Dendritic cell treated with granulocyte-macrophage colony-stimulating factor and Interleukin-4, amounts not matched to agents 40 ng/mL and 50 ng/mL, for 4 days (primary cell): ENCODE measurements around the gene NRXN2.
"Not testable (repeated sequence)": the region's sequence is repeated elsewhere in the genome, so short reads cannot be mapped to it uniquely, and the experiment has no call there.

Experiments used
- H3K27ac Mint-ChIP-seq: one replicate; pipeline ENCODE4 v1.8.0; 2022; ENCODE audit warnings: mild to moderate bottlenecking, mixed read lengths
- H3K27me3 Mint-ChIP-seq: one replicate; pipeline ENCODE4 v1.8.0; 2022; ENCODE audit warnings: mild to moderate bottlenecking, mixed read lengths
- H3K36me3 Mint-ChIP-seq: one replicate; pipeline ENCODE4 v1.8.0; 2022; ENCODE audit warnings: low read depth, mixed read lengths
- H3K4me1 Mint-ChIP-seq: one replicate; pipeline ENCODE4 v1.8.0; 2022; ENCODE audit warnings: low read depth, mixed read lengths
- H3K4me3 Mint-ChIP-seq: one replicate; pipeline ENCODE4 v1.8.0; 2022; ENCODE audit warnings: mild to moderate bottlenecking, moderate library complexity, mixed read lengths
- H3K9me3 Mint-ChIP-seq: one replicate; pipeline ENCODE4 v1.8.0; 2022; ENCODE audit warnings: mixed read lengths
- intact Hi-C: fragments of 100-400 bp; cut with micrococcal nuclease; formaldehyde crosslinking; loops from one replicate; pipeline ENCODE4 v1.15.0; 2022

Gene NRXN2

GRCh38 chr11:64595922-64596321 is 127.1 kb downstream of the NRXN2 start:
- intact Hi-C loops, H3K27me3 Mint-ChIP-seq, H3K4me3 Mint-ChIP-seq: not testable (repeated sequence)

GRCh38 chr11:64594159-64594939 is 128.6 kb downstream of the NRXN2 start:
- Mint-ChIP-seq H3K4me3 (no peak overlapping the region), H3K4me1 (no peaks in the 10 kb centered on the region), H3K27me3 (peaks cover 3% of the 10 kb centered on the region), H3K9me3 (peaks cover 3% of the 10 kb centered on the region), H3K27ac (no peak overlapping the region), H3K36me3 (no peaks in the 10 kb centered on the region)
- intact Hi-C loops, result no loop called here

More at GRCh38 chr11:64595922-64596321, 127.1 kb downstream of the NRXN2 start:
- H3K27ac Mint-ChIP-seq, H3K36me3 Mint-ChIP-seq, H3K4me1 Mint-ChIP-seq, H3K9me3 Mint-ChIP-seq: not testable (repeated sequence)

GRCh38 chr11:64593156-64594105 is 129.6 kb downstream of the NRXN2 start:
- Mint-ChIP-seq H3K27me3 (peaks cover 5% of the 10 kb centered on the region), H3K4me1 (no peaks in the 10 kb centered on the region), H3K9me3 (peaks cover 12% of the 10 kb centered on the region), H3K36me3 (no peaks in the 10 kb centered on the region), H3K27ac (no peak overlapping the region), H3K4me3 (no peak overlapping the region)
- intact Hi-C loops, result no loop called here

GRCh38 chr11:64592656-64593055 is 130.3 kb downstream of the NRXN2 start:
- intact Hi-C loops, result no loop called here
- H3K4me3 Mint-ChIP-seq, result no peak overlapping the region
- H3K9me3 Mint-ChIP-seq, result peaks cover 20% of the 10 kb centered on the region
- no peak overlapping the region for H3K27ac Mint-ChIP-seq
- peaks cover 5% of the 10 kb centered on the region for H3K27me3 Mint-ChIP-seq
- no peaks in the 10 kb centered on the region for H3K36me3 Mint-ChIP-seq
- no peaks in the 10 kb centered on the region for H3K4me1 Mint-ChIP-seq

- Mint-ChIP-seq H3K4me1 (no peaks in the 10 kb centered on the region), H3K27ac (no peak overlapping the region), H3K27me3 (peaks cover 4% of the 10 kb centered on the region), H3K9me3 (peaks cover 21% of the 10 kb centered on the region), H3K36me3 (no peaks in the 10 kb centered on the region), H3K4me3 (no peak overlapping the region)
- intact Hi-C loops, result no loop called here
Observed at GRCh38 chr11:64592234-64592615, 130.8 kb downstream of the NRXN2 start.

GRCh38 chr11:64591257-64592233 is 131.5 kb downstream of the NRXN2 start:
- Mint-ChIP-seq H3K36me3 (no peaks in the 10 kb centered on the region), H3K27ac (no peak overlapping the region), H3K4me1 (peaks cover 2% of the 10 kb centered on the region), H3K4me3 (no peak overlapping the region), H3K27me3 (peaks cover 4% of the 10 kb centered on the region), H3K9me3 (peaks cover 21% of the 10 kb centered on the region)
- intact Hi-C loops, result no loop called here

GRCh38 chr11:64590763-64591221 is 132.2 kb downstream of the NRXN2 start, which contains the start of gene SLC22A12:
Gene SLC22A12, plus strand, starts transcription at chr11:64591220. Its CDS starts 337 bp downstream, at chr11:64591557.
- H3K27ac Mint-ChIP-seq, result no peak within 1 kb of the TSS
- peaks cover 21% of the 10 kb centered on the region for H3K9me3 Mint-ChIP-seq
- intact Hi-C loops, result no loop called here
- H3K4me1 Mint-ChIP-seq, result peaks cover 7% of the 10 kb centered on the region
- peaks cover 7% of the 10 kb centered on the region for H3K27me3 Mint-ChIP-seq
- no peaks in the 10 kb centered on the region for H3K36me3 Mint-ChIP-seq
- no peak within 1 kb of the TSS for H3K4me3 Mint-ChIP-seq

GRCh38 chr11:64588701-64589100 is 134.3 kb downstream of the NRXN2 start:
- no peak overlapping the region for H3K27ac Mint-ChIP-seq
- peaks cover 13% of the 10 kb centered on the region for H3K27me3 Mint-ChIP-seq
- no peak overlapping the region for H3K4me3 Mint-ChIP-seq
- H3K4me1 Mint-ChIP-seq, result peaks cover 7% of the 10 kb centered on the region
- intact Hi-C loops, result no loop called here
- no peaks in the 10 kb centered on the region for H3K36me3 Mint-ChIP-seq
- H3K9me3 Mint-ChIP-seq, result peaks cover 21% of the 10 kb centered on the region

- peaks cover 21% of the 10 kb centered on the region for H3K9me3 Mint-ChIP-seq
- no peak overlapping the region for H3K4me3 Mint-ChIP-seq
- H3K4me1 Mint-ChIP-seq, result peaks cover 7% of the 10 kb centered on the region
- intact Hi-C loops, result no loop called here
- H3K27ac Mint-ChIP-seq, result no peak overlapping the region
- H3K36me3 Mint-ChIP-seq, result no peaks in the 10 kb centered on the region
- H3K27me3 Mint-ChIP-seq, result peaks cover 13% of the 10 kb centered on the region
Observed at GRCh38 chr11:64586366-64586765, 136.6 kb downstream of the NRXN2 start.

- intact Hi-C loops, result no loop called here
- Mint-ChIP-seq H3K9me3 (peaks cover 21% of the 10 kb centered on the region), H3K4me3 (no peak overlapping the region), H3K27ac (no peak overlapping the region), H3K36me3 (no peaks in the 10 kb centered on the region), H3K27me3 (peaks cover 13% of the 10 kb centered on the region), H3K4me1 (peaks cover 7% of the 10 kb centered on the region)
Observed at GRCh38 chr11:64585150-64585549, 137.8 kb downstream of the NRXN2 start.

GRCh38 chr11:64583296-64584262 is 139.4 kb downstream of the NRXN2 start:
- Mint-ChIP-seq H3K4me3 (no peak overlapping the region), H3K9me3 (peaks cover 10% of the 10 kb centered on the region)
- intact Hi-C loops, result no loop called here

GRCh38 chr11:64582885-64583284 is 140.1 kb downstream of the NRXN2 start:
- Mint-ChIP-seq H3K4me3 (no peak overlapping the region), H3K9me3 (peaks cover 3% of the 10 kb centered on the region), H3K27me3 (peaks cover 9% of the 10 kb centered on the region), H3K4me1 (peaks cover 7% of the 10 kb centered on the region), H3K27ac (no peak overlapping the region), H3K36me3 (no peaks in the 10 kb centered on the region)
- intact Hi-C loops, result no loop called here

More at GRCh38 chr11:64583296-64584262, 139.4 kb downstream of the NRXN2 start:
- Mint-ChIP-seq H3K36me3 (no peaks in the 10 kb centered on the region), H3K4me1 (peaks cover 7% of the 10 kb centered on the region), H3K27me3 (peaks cover 9% of the 10 kb centered on the region), H3K27ac (no peak overlapping the region)
